Sciatic nerve (tissue), 1 donor: Measurements from ENCODE around the gene PAX7. TPM values are rescaled to one million over a fixed set of nuclear protein-coding genes. Genes with fewer than 3 reads are reported as not detected.

ENCODE experiments used
- total RNA-seq: library from RNA; stranded (reverse); fragmentation: NEBNext Ultra II Directional; extraction: Animal tissue kit (Norgen Biotek cat#: 25700); gene quantifications from one replicate; pipeline ENCODE4 v1.2.1, GENCODE V29; 2021
- donor health status: DM: no; HTN: no; CAD: no.

The PAX7 gene
- total RNA-seq, 1 donor from 2014 or later, result not detected

Other genes starting within 250 kb of the PAX7 start
- gene KLHDC7A, start 149.9 kb upstream of the PAX7 start, total RNA-seq, result not detected
- not detected for gene TAS1R2, start 228.8 kb downstream of the PAX7 start, total RNA-seq